ENCODE data around the gene PRRG4. TPM values are rescaled to one million over a fixed set of nuclear protein-coding genes. Genes with fewer than 3 reads are reported as not detected.

Gene PRRG4
- total and polyA plus RNA-seq, 2 experiments from 2014 or later = 1.6 to 1.9 TPM

GRCh38 chr11:32792948-32793475 lies 36.7 kb upstream of the PRRG4 start:
- no peak overlapping the region for H3K27ac Mint-ChIP-seq
- H3K4me1 ChIP-seq (ENCODE audit: insufficient read depth) = no peaks in the 10 kb centered on the region
- ATAC-seq (peak; percentile 82), DNase-seq (ENCODE audit: low spot score) (peak; percentile 71)
- H3K4me3 ChIP-seq = peak overlapping the region; percentile 20; the same call in 1 of the 2 replicates
- no peaks in the 10 kb centered on the region; the same call in 2 of the 3 replicates for H3K4me1 Mint-ChIP-seq
- no peak overlapping the region for H2AFZ ChIP-seq
- no peaks in the 10 kb centered on the region for H3K36me3 ChIP-seq (ENCODE audit: insufficient read depth)
- H3K9me2 ChIP-seq (ENCODE audit: insufficient read depth) = no peaks in the 10 kb centered on the region
- H3K27me3 Mint-ChIP-seq (ENCODE audit: insufficient read depth, low read depth, poor library complexity) = no peaks in the 10 kb centered on the region
- H3K9me3 Mint-ChIP-seq = no peaks in the 10 kb centered on the region
- H4K20me1 ChIP-seq (replicated peaks; ENCODE audit: insufficient read depth) = no peaks in the 10 kb centered on the region
- no peak for TF ChIP-seq NANOG (IDR thresholded peaks at IDR 0.05; ENCODE audit: borderline replicate concordance)
- TF ChIP-seq, protein P1, sequence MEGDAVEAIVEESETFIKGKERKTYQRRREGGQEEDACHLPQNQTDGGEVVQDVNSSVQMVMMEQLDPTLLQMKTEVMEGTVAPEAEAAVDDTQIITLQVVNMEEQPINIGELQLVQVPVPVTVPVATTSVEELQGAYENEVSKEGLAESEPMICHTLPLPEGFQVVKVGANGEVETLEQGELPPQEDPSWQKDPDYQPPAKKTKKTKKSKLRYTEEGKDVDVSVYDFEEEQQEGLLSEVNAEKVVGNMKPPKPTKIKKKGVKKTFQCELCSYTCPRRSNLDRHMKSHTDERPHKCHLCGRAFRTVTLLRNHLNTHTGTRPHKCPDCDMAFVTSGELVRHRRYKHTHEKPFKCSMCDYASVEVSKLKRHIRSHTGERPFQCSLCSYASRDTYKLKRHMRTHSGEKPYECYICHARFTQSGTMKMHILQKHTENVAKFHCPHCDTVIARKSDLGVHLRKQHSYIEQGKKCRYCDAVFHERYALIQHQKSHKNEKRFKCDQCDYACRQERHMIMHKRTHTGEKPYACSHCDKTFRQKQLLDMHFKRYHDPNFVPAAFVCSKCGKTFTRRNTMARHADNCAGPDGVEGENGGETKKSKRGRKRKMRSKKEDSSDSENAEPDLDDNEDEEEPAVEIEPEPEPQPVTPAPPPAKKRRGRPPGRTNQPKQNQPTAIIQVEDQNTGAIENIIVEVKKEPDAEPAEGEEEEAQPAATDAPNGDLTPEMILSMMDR (conservative IDR thresholded peaks at IDR 0.05; ENCODE audit: low read depth in 2 of 2) = peak; percentile 74 to 92
- no peaks in the 10 kb centered on the region for H3K36me3 Mint-ChIP-seq (ENCODE audit: low read depth)
- no peaks in the 10 kb centered on the region for H3K79me2 ChIP-seq (replicated peaks; ENCODE audit: insufficient read depth)
- H3K27ac ChIP-seq (ENCODE audit: low read depth) = no peak overlapping the region
- peak overlapping the region; percentile 28; the same call in 1 of the 3 replicates for H3K4me3 Mint-ChIP-seq
- H3F3A ChIP-seq (replicated peaks; ENCODE audit: low read depth) = no peaks in the 10 kb centered on the region
- peak overlapping the region; percentile 52; the same call in 1 of the 2 replicates for H3K4me2 ChIP-seq
- no peaks in the 10 kb centered on the region for H3K27me3 ChIP-seq (ENCODE audit: insufficient read depth)

DNA sequence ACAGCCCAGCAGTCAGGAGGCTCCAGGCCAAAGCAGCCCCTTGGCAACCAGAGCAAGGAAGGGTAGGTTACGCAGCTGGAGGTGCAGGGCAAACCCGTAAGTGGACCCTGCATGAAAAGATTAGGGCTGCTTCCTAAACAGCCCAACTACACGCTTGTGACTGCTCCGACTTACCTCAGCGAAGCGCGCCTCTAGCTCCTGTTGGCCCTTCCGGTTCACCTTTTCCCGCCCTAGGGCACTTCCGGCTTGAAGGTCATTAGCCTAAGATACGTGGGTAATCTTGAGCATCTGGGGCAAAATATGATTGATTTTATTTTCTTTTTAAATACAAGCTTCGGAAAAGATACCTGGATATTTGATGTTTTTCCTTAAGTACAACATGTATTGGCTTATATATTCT lies 35.3 kb upstream of the PRRG4 start, which contains the start of gene CCDC73:
Gene CCDC73 (minus strand): TSS at position 224 of the 400 bp plus-strand sequence. CDS start 34,419 bp downstream, outside the sequence.
- ATAC-seq = no peak
- Mint-ChIP-seq H3K27ac (no peak within 1 kb of the TSS), H3K36me3 (ENCODE audit: low read depth) (no peaks in the 10 kb centered on the region)
- TF ChIP-seq REST (IDR thresholded peaks at IDR 0.05; ENCODE audit: unreplicated experiment) (no peak), POLR2AphosphoS5 (IDR thresholded peaks at IDR 0.05; ENCODE audit: low read depth) (no peak), ZNF114 (CRISPR knock-in tag; IDR thresholded peaks at IDR 0.05) (no peak), JUNB (IDR thresholded peaks at IDR 0.05; ENCODE audit: unreplicated experiment) (no peak), ZNF462 (CRISPR knock-in tag; IDR thresholded peaks at IDR 0.05) (no peak)
- TF ChIP-seq, protein P1 (conservative IDR thresholded peaks at IDR 0.05; ENCODE audit: low read depth in 2 of 2) = no peak

More for the DNA sequence above, 35.3 kb upstream of the PRRG4 start, which contains the start of gene CCDC73:
- Histone ChIP-seq H3K4me3 (no peak within 1 kb of the TSS), H3K4me1 (ENCODE audit: insufficient read depth) (no peaks in the 10 kb centered on the region), H3K4me2 (no peak within 1 kb of the TSS), H4K20me1 (replicated peaks; ENCODE audit: insufficient read depth) (no peaks in the 10 kb centered on the region), H2AFZ (0 out of 2 replicates have a peak within 1 kb of the TSS, but pooled peaks have one; percentile 2), H3F3A (replicated peaks; ENCODE audit: low read depth) (no peaks in the 10 kb centered on the region), H3K27ac (ENCODE audit: low read depth) (no peak within 1 kb of the TSS), H3K27me3 (ENCODE audit: insufficient read depth) (no peaks in the 10 kb centered on the region), H3K9me2 (ENCODE audit: insufficient read depth) (no peaks in the 10 kb centered on the region), H3K36me3 (ENCODE audit: insufficient read depth) (no peaks in the 10 kb centered on the region), H3K79me2 (replicated peaks; ENCODE audit: insufficient read depth) (no peaks in the 10 kb centered on the region)
- Mint-ChIP-seq H3K9me3 (no peaks in the 10 kb centered on the region), H3K4me3 (no peak within 1 kb of the TSS), H3K4me1 (no peaks in the 10 kb centered on the region; the same call in 2 of the 3 replicates), H3K27me3 (ENCODE audit: insufficient read depth, low read depth, poor library complexity) (no peaks in the 10 kb centered on the region)
- no peak for DNase-seq (ENCODE audit: low spot score)
